Gastrocnemius medialis (tissue), 4 donors: ENCODE results near the gene AXIN1. TPM values are rescaled to one million over a fixed set of nuclear protein-coding genes. Genes with fewer than 3 reads are reported as not detected.
"Not testable (repeated sequence)": the region's sequence is repeated elsewhere in the genome, so short reads cannot be mapped to it uniquely, and the experiment has no call there.

Experiments used
- ATAC-seq, 2 donors: fragments of 150-250 bp; one replicate each; pipeline ENCODE4 v1.9.1; 2016
- DNase-seq, 2 donors: peaks; one replicate each; pipeline ENCODE4 v3.0.0-alpha.2; 2019
- H3K27ac ChIP-seq, 4 donors: fragments of 200-600 bp; sonication (generic); 1 replicate in 1 of 4; 2 replicates in 3 of 4; pipeline ENCODE4 v1.5.1; 2016 to 2018; ENCODE audit warnings: mild to moderate bottlenecking in 2 of 4, moderate library complexity in 1 of 4
- H3K27me3 ChIP-seq, 3 donors: fragments of 200-600 bp; sonication (generic) in 2 of 3; 1 replicate in 1 of 3; 2 replicates in 2 of 3; pipeline versions ENCODE4 v1.5.1 to v1.6.0; 2016 to 2019; ENCODE audit warnings: mild to moderate bottlenecking in 1 of 3, moderate library complexity in 1 of 3
- H3K36me3 ChIP-seq, 2 donors: fragments of 200-600 bp; sonication (generic) in 1 of 2; one replicate each; pipeline ENCODE4 v1.5.1; 2017 to 2018
- H3K4me1 ChIP-seq, 2 donors: fragments of 200-600 bp; sonication (generic) in 1 of 2; one replicate each; pipeline ENCODE4 v1.5.1; 2016 to 2017; ENCODE audit warnings: mild to moderate bottlenecking in 2 of 2
- H3K4me3 ChIP-seq, 4 donors: fragments of 200-600 bp; sonication (generic) in 3 of 4; 1 replicate in 1 of 4; 2 replicates in 3 of 4; pipeline ENCODE4 v1.5.1; 2016 to 2019; ENCODE audit warnings: mild to moderate bottlenecking in 2 of 4
- H3K9me3 ChIP-seq, 3 donors: fragments of 200-600 bp; sonication (generic) in 2 of 3; 1 replicate in 1 of 3; 2 replicates in 2 of 3; pipeline ENCODE4 v1.5.1; 2016 to 2019
- POLR2A ChIP-seq, 2 donors: fragments of 450-650 bp; IDR thresholded peaks; one replicate each; pipeline ENCODE4 v1.6.1; 2017; ENCODE audit warnings: antibody characterized with exemption in 2 of 2, mild to moderate bottlenecking in 2 of 2, moderate library complexity in 2 of 2
- in situ Hi-C, 4 donors: fragments of 200-750 bp; cut with MboI; loops; one replicate each; pipeline versions ENCODE4 v1.15.0 to v1.8.0; 2017; ENCODE audit warnings: low sequenced_read_pairs in 4 of 4
- intact Hi-C: fragments of 100-400 bp; cut with DNase I; formaldehyde crosslinking; loops from one replicate; pipeline ENCODE4 v1.15.1; 2023; ENCODE audit warnings: low total_unique reads
- total RNA-seq, 4 donors: library from RNA; depleted of rRNA; stranded (reverse); fragments of >200 nt; gene quantifications; one replicate each; pipeline versions ENCODE4 v1.1.0 to v1.2.3, GENCODE V29; 2016
- TF ChIP-seq, protein P1 (sequence below), 5 experiments: fragments of 450-650 bp in 3 of 5; fragments of 200-600 bp in 2 of 5; sonication (generic) in 2 of 5; IDR thresholded peaks in 4 of 5; conservative IDR thresholded peaks in 1 of 5; 1 replicate in 4 of 5; 2 replicates in 1 of 5; pipeline ENCODE4 v1.5.1; 2016 to 2019; ENCODE audit warnings: antibody characterized with exemption in 5 of 5, mild to moderate bottlenecking in 3 of 5, moderate library complexity in 3 of 5

AXIN1 gene
- total RNA-seq, 4 donors from 2014 or later = 27.1 to 41.9 (median 32.7) TPM

DNA sequence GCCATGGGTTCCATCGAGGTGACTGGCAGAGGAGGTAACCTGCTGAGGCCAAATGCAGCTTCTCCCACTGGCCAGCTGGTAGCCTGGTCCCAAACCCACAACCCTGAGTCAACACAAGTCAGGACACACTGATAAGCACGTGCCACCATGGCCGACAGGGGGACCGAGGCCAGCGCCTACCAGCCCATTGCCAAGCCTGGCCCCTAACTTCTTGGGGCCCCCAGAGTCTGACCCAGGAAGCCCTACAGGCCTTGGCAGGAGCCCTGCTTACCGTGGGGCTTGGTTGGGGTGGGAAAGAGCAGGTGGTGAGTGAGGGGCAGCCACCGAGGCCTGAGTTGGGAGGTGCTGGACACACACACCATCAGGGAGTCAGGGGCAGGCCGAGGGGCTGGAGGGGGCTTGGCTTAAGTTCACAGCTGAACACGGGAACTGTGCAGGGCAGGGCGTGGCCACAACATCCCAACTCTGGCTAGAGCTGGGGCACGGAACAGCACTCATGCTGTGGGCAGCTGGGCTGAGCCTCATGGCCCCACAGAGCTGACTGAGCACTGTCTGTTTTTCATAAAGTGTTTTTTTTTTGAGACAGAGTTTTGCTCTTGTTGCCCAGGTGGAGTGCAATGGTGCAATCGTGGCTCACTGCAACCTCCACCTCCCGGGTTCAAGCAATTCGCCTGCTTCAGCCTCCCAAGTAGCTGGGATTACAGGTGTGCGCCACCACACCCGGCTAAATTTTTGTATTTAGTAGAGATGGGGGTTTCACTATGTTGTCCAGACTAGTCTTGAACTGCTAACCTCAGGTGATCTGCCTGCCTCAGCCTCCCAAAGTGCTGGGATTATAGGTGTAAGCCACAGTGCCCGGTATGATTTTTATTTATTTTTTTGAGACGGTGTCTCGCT, 12.3 kb upstream of the AXIN1 start:
- ATAC-seq (no peak), DNase-seq (no peak)
- in situ Hi-C loops (no loop called here), intact Hi-C loops (no loop called here)
- H3K9me3 ChIP-seq = no peaks in the 10 kb centered on the region
- no peak overlapping the region for H3K27ac ChIP-seq
- H3K36me3 ChIP-seq = peaks cover 0 to 30% of the 10 kb centered on the region in 2 donors
- no peak overlapping the region for H3K4me3 ChIP-seq
- H3K4me1 ChIP-seq = peaks cover 3 to 7% of the 10 kb centered on the region in 2 donors
- TF ChIP-seq, protein P1, sequence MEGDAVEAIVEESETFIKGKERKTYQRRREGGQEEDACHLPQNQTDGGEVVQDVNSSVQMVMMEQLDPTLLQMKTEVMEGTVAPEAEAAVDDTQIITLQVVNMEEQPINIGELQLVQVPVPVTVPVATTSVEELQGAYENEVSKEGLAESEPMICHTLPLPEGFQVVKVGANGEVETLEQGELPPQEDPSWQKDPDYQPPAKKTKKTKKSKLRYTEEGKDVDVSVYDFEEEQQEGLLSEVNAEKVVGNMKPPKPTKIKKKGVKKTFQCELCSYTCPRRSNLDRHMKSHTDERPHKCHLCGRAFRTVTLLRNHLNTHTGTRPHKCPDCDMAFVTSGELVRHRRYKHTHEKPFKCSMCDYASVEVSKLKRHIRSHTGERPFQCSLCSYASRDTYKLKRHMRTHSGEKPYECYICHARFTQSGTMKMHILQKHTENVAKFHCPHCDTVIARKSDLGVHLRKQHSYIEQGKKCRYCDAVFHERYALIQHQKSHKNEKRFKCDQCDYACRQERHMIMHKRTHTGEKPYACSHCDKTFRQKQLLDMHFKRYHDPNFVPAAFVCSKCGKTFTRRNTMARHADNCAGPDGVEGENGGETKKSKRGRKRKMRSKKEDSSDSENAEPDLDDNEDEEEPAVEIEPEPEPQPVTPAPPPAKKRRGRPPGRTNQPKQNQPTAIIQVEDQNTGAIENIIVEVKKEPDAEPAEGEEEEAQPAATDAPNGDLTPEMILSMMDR (IDR thresholded peaks at IDR 0.05 in 4 of 5, conservative IDR thresholded peaks at IDR 0.05 in 1 of 5) = no peak
- no peak for TF ChIP-seq POLR2A (IDR thresholded peaks at IDR 0.05)
- H3K27me3 ChIP-seq = peaks cover 0 to 18% (median 7%) of the 10 kb centered on the region in 3 donors

DNA sequence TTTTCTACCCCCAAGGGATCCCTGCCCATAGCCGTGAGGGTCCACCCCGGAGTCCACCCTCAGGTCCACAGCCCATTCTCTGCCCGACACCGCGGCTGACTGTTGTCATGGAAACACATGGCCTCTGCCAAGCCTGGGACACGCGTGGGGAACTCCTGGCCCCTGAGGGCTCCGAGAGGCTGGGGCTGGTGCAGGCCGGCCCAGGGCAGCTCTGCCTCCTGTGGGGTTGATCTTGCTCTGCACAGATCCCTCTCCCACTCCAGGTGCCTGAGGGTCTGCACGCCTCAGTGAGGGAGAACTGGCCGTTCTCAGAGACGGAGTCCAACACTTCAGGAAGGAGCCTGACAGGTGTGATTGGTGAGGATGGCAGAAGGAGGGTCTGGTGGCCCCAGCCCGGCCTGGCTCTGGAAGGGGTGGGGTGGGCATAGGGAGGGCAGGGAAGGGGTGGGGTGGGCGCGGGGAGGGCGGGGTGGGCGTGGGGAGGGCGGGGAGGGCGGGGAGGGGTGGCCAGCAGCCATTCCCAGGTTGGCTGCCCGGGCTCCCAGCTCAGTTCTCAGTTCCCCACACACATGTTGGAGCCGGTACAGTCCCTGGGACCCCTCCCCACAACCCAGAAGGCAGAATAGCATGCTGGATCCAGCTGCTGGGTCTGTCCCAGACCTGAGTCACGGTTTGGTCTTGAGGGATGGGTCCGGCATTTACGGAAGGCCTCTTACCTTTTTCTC, 11.4 kb upstream of the AXIN1 start:
- Histone ChIP-seq H3K27me3 (peaks cover 0 to 18% (median 7%) of the 10 kb centered on the region in 3 donors), H3K27ac (no peak overlapping the region), H3K4me3 (no peak overlapping the region), H3K9me3 (no peaks in the 10 kb centered on the region), H3K36me3 (peaks cover 0 to 25% of the 10 kb centered on the region in 2 donors), H3K4me1 (no peaks in the 10 kb centered on the region)
- intact Hi-C loops = no loop called here
- ATAC-seq (no peak), DNase-seq (no peak)
- in situ Hi-C loops = no loop called here
- TF ChIP-seq, protein P1 (IDR thresholded peaks at IDR 0.05 in 4 of 5, conservative IDR thresholded peaks at IDR 0.05 in 1 of 5) = no peak
- TF ChIP-seq POLR2A (IDR thresholded peaks at IDR 0.05) = no peak

DNA sequence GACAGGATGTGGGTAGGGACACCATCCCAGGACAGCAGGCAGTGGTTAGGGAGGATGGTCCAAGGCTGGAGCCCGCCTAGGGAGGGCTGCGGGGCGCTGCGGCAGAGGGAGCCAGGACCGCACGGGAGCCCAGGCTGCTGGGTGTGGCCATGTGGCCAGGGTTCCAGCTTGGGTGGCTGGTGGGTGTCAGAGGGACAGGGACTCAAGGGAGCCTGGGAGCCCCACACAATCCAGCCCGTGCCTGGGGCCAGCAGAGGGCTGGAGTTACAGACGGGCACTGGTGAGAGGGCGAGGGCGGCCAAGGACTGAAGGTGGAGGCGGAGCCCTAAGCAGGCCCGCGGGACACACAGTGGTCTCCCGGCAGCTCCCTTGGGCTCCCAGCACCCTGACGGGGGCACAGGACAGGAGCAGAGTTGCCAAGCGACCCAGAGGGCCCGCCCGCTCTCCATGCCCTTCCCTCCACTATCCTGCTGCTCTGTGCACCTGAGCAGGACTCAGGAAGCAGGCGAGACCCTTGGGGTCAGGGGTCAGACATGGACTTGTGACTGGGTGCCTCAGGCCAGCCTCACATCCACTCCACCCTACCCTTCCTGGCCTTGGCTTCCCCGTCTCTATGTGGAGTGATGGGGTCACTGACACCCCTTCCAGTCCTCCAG, 10.7 kb upstream of the AXIN1 start:
- peaks cover 0 to 18% (median 7%) of the 10 kb centered on the region in 3 donors for H3K27me3 ChIP-seq
- no peaks in the 10 kb centered on the region for H3K9me3 ChIP-seq
- in situ Hi-C loops (no loop called here), intact Hi-C loops (no loop called here)
- ATAC-seq = no peak
- peaks cover 0 to 18% of the 10 kb centered on the region in 2 donors for H3K36me3 ChIP-seq
- DNase-seq = no peak
- no peaks in the 10 kb centered on the region for H3K4me1 ChIP-seq
- no peak overlapping the region for H3K4me3 ChIP-seq
- no peak overlapping the region for H3K27ac ChIP-seq
- TF ChIP-seq, protein P1 (IDR thresholded peaks at IDR 0.05 in 4 of 5, conservative IDR thresholded peaks at IDR 0.05 in 1 of 5) = no peak
- TF ChIP-seq POLR2A (IDR thresholded peaks at IDR 0.05) = no peak

DNA sequence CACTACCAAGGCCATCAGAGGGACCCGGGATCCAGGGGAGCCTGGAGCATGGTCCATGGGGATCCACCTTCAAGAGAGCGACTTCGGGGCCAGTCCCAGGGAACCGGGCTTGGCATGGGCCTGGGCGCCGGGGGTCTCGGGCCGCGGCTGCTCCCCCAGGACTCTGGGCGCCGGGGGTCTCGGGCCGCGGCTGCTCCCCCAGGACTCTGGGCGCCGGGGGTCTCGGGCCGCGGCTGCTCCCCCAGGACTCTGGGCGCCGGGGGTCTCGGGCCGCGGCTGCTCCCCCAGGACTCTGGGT, 10.1 kb upstream of the AXIN1 start:
- ATAC-seq, in situ Hi-C loops, H3K27ac ChIP-seq, DNase-seq, H3K9me3 ChIP-seq, intact Hi-C loops, H3K4me1 ChIP-seq, H3K4me3 ChIP-seq: not testable (repeated sequence)
- H3K36me3 ChIP-seq = peaks cover 0 to 12% of the 10 kb centered on the region in 2 donors
- H3K27me3 ChIP-seq = peaks cover 0 to 18% (median 7%) of the 10 kb centered on the region in 3 donors
